Loucy (cell line): ENCODE data around the gene PHOX2B.

Experiments used
- H2AFZ ChIP-seq: fragments of 200-600 bp; sonication (generic); 2 replicates; pipeline ENCODE4 v1.6.0; 2016; ENCODE audit warnings: antibody characterized with exemption, mild to moderate bottlenecking, low read length, moderate library complexity
- H3F3A ChIP-seq: fragments of 200-600 bp; 2 replicates; pipeline ENCODE4 v1.6.0; 2016; ENCODE audit warnings: antibody characterized with exemption, low read depth, mild to moderate bottlenecking
- H3K27me3 ChIP-seq: fragments of 200-600 bp; sonication (generic); 2 replicates; pipeline ENCODE4 v1.6.1; 2014; ENCODE audit warnings: low read length, mild to moderate bottlenecking; ENCODE audit not compliant: insufficient read depth, poor library complexity, severe bottlenecking
- H3K36me3 ChIP-seq: fragments of 200-600 bp; sonication (generic); 2 replicates; pipeline ENCODE4 v1.6.1; 2016; ENCODE audit warnings: low read length; ENCODE audit not compliant: insufficient read depth
- H3K4me1 ChIP-seq: fragments of 200-600 bp; sonication (generic); 2 replicates; pipeline ENCODE4 v1.5.1; 2014; ENCODE audit warnings: low read length, mild to moderate bottlenecking; ENCODE audit not compliant: insufficient read depth, poor library complexity, severe bottlenecking
- H3K4me2 ChIP-seq: fragments of 200-600 bp; sonication (generic); 2 replicates; pipeline ENCODE4 v1.6.0; 2014; ENCODE audit warnings: antibody characterized with exemption, low read length, low read depth, mild to moderate bottlenecking; ENCODE audit not compliant: poor library complexity, severe bottlenecking
- H3K4me3 ChIP-seq: fragments of 200-600 bp; sonication (generic); 2 replicates; pipeline ENCODE4 v1.5.1; 2014; ENCODE audit warnings: low read length, mild to moderate bottlenecking, mixed read lengths; ENCODE audit not compliant: poor library complexity, severe bottlenecking
- H3K79me2 ChIP-seq: fragments of 200-600 bp; sonication (generic); 2 replicates; pipeline ENCODE4 v1.6.1; 2014; ENCODE audit warnings: low read length; ENCODE audit not compliant: insufficient read depth
- H3K9ac ChIP-seq: fragments of 200-600 bp; sonication (generic); 2 replicates; pipeline ENCODE4 v1.6.0; 2014; ENCODE audit warnings: mild to moderate bottlenecking, low read depth, low read length, moderate library complexity; ENCODE audit not compliant: poor library complexity, severe bottlenecking
- H3K9me2 ChIP-seq: fragments of 200-600 bp; sonication (generic); replicated peaks from 2 replicates; pipeline ENCODE4 v1.6.1; 2016; ENCODE audit warnings: low read depth, low read length, mixed read lengths
- H3K9me3 ChIP-seq: fragments of 200-600 bp; sonication (generic); 2 replicates; pipeline ENCODE4 v1.6.1; 2014; ENCODE audit warnings: mild to moderate bottlenecking, antibody characterized with exemption, low read length, low read depth; ENCODE audit not compliant: insufficient read depth
- H4K20me1 ChIP-seq: fragments of 200-600 bp; sonication (generic); 2 replicates; pipeline ENCODE4 v1.6.0; 2014; ENCODE audit warnings: antibody characterized with exemption, low read length, mild to moderate bottlenecking; ENCODE audit not compliant: insufficient read depth, poor library complexity, severe bottlenecking
- EZH2phosphoT487 ChIP-seq: fragments of 200-600 bp; IDR thresholded peaks from 2 replicates; pipeline ENCODE4 v1.6.1; 2018; ENCODE audit warnings: antibody characterized with exemption, mild to moderate bottlenecking, moderate library complexity, borderline replicate concordance
- TF ChIP-seq, protein P1 (sequence below): fragments of 200-600 bp; sonication (generic); conservative IDR thresholded peaks from 2 replicates; pipeline ENCODE4 v1.5.1; 2014; ENCODE audit warnings: mild to moderate bottlenecking, antibody characterized with exemption, low read length

PHOX2B gene

DNA sequence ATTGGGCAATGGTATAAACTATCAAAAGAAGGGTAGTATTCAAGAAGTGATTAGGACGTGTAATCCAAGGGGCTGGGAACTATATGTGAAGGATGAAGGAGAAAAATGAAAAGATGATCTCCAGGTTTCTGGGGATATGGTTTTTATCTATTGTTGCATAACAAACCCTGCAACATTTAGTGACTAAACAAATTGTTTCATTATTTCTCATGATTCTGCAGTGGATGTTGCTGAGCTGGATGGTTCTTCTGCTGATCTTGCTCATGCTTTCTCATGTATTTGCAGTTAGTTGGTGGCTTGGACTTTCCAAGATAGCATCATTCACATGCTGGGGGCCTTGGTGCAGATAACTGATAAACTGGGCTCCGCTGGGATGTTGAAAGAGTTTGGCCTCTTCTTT, 29.1 kb downstream of the PHOX2B start:
- H4K20me1 ChIP-seq, result no peaks in the 10 kb centered on the region
- H2AFZ ChIP-seq, result no peak overlapping the region
- H3F3A ChIP-seq, result no peaks in the 10 kb centered on the region

DNA sequence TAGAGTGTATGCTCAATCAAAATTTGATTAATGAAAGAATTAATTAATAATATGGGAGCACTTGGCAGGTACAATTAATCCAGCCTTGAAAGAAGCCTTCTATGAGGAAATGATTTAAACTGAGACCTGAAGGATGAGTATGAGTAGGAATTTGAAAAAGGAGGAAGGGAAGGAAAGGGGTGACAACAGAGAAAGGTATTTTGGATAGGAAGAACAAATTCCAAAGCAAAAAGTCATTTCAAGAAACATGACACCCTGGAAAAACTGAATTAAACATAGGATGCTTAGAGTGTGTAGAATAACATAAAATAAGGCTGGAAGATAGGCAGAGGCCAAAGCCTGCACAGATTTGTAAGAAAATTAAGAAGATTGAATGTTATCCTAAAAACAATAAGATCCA, 29.6 kb downstream of the PHOX2B start:
- Histone ChIP-seq H3F3A (no peaks in the 10 kb centered on the region), H3K4me1 (no peaks in the 10 kb centered on the region), H3K27me3 (no peaks in the 10 kb centered on the region), H3K9me2 (no peaks in the 10 kb centered on the region), H3K79me2 (no peaks in the 10 kb centered on the region), H3K9ac (no peak overlapping the region), H3K36me3 (no peaks in the 10 kb centered on the region), H2AFZ (no peak overlapping the region), H4K20me1 (no peaks in the 10 kb centered on the region), H3K4me2 (no peak overlapping the region), H3K9me3 (0 out of 2 replicates have a peak, but pooled peaks cover 3% of the 10 kb centered on the region), H3K4me3 (no peak overlapping the region)
- TF ChIP-seq, protein P1, sequence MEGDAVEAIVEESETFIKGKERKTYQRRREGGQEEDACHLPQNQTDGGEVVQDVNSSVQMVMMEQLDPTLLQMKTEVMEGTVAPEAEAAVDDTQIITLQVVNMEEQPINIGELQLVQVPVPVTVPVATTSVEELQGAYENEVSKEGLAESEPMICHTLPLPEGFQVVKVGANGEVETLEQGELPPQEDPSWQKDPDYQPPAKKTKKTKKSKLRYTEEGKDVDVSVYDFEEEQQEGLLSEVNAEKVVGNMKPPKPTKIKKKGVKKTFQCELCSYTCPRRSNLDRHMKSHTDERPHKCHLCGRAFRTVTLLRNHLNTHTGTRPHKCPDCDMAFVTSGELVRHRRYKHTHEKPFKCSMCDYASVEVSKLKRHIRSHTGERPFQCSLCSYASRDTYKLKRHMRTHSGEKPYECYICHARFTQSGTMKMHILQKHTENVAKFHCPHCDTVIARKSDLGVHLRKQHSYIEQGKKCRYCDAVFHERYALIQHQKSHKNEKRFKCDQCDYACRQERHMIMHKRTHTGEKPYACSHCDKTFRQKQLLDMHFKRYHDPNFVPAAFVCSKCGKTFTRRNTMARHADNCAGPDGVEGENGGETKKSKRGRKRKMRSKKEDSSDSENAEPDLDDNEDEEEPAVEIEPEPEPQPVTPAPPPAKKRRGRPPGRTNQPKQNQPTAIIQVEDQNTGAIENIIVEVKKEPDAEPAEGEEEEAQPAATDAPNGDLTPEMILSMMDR, result no peak
- TF ChIP-seq EZH2phosphoT487, result no peak

More for the DNA sequence above, 29.1 kb downstream of the PHOX2B start:
- 0 out of 2 replicates have a peak, but pooled peaks cover 3% of the 10 kb centered on the region for H3K9me3 ChIP-seq
- H3K27me3 ChIP-seq, result no peaks in the 10 kb centered on the region
- no peaks in the 10 kb centered on the region for H3K9me2 ChIP-seq
- H3K79me2 ChIP-seq, result no peaks in the 10 kb centered on the region
- no peaks in the 10 kb centered on the region for H3K36me3 ChIP-seq
- H3K4me2 ChIP-seq, result no peak overlapping the region
- no peaks in the 10 kb centered on the region for H3K4me1 ChIP-seq
- TF ChIP-seq, protein P1, result no peak
- TF ChIP-seq EZH2phosphoT487, result no peak
- H3K4me3 ChIP-seq, result no peak overlapping the region
- no peak overlapping the region for H3K9ac ChIP-seq

DNA sequence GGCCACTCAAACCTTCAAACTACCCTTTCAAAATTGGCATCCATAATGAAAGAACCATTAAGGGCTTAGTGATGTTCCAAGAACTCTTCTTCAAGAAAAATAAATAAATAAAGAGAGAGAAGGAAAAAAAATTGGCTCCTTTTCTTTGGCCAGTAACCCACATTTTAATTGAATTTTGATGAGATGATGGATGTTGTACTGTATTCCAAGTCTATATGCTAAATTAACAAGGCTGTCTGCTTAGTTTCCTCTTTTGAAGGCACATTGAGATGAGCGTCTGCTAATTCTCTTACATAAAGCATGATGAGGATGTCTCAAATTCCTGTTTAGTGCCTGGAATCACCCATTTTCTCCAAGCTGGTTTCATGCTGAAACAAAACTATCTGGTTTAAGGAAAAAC, 33.4 kb downstream of the PHOX2B start:
- H3F3A ChIP-seq, result no peaks in the 10 kb centered on the region
- H3K9me2 ChIP-seq, result no peaks in the 10 kb centered on the region
- TF ChIP-seq, protein P1, result no peak
- no peak for TF ChIP-seq EZH2phosphoT487
- H3K9ac ChIP-seq, result no peak overlapping the region
- 0 out of 2 replicates have a peak, but pooled peaks cover 3% of the 10 kb centered on the region for H3K9me3 ChIP-seq
- no peak overlapping the region for H3K4me2 ChIP-seq
- no peaks in the 10 kb centered on the region for H3K36me3 ChIP-seq
- no peaks in the 10 kb centered on the region for H3K4me1 ChIP-seq
- H3K4me3 ChIP-seq, result no peak overlapping the region
- H4K20me1 ChIP-seq, result no peaks in the 10 kb centered on the region
- no peaks in the 10 kb centered on the region for H3K79me2 ChIP-seq
- H2AFZ ChIP-seq, result no peak overlapping the region
- no peaks in the 10 kb centered on the region for H3K27me3 ChIP-seq
